Stomach (tissue), 9 donors: ENCODE measurements around the gene EBNA1BP2. TPM values are rescaled to one million over a fixed set of nuclear protein-coding genes. Genes with fewer than 3 reads are reported as not detected.

Experiments
- DNase-seq, 2 donors: peaks; one replicate each; pipeline versions ENCODE4 v3.0.0 to v3.0.0-alpha.2; 2013 to 2019
- H3K27ac ChIP-seq, 5 donors: fragments of 200-600 bp in 4 of 5; sonication (generic) in 4 of 5; one replicate each; pipeline ENCODE4 v1.5.1; 2013 to 2019; ENCODE audit warnings: mild to moderate bottlenecking in 1 of 5, moderate library complexity in 1 of 5
- H3K27me3 ChIP-seq, 3 donors: fragments of 200-600 bp; sonication (generic); one replicate each; pipeline ENCODE4 v1.5.1; 2017 to 2019; ENCODE audit warnings: mixed run types in 1 of 3
- H3K36me3 ChIP-seq, 4 donors: fragments of 200-600 bp; sonication (generic); 1 replicate in 3 of 4; 2 replicates in 1 of 4; pipeline ENCODE4 v1.5.1; 2016 to 2019
- H3K4me1 ChIP-seq, 4 donors: fragments of 200-600 bp; sonication (generic); one replicate each; pipeline ENCODE4 v1.5.1; 2016 to 2019
- H3K4me3 ChIP-seq, 4 donors: fragments of 200-600 bp; sonication (generic) in 3 of 4; one replicate each; pipeline ENCODE4 v1.5.1; 2016 to 2019; ENCODE audit warnings: mild to moderate bottlenecking in 1 of 4
- H3K9me3 ChIP-seq, 4 donors: fragments of 200-600 bp; sonication (generic); one replicate each; pipeline ENCODE4 v1.5.1; 2016 to 2019
- EP300 ChIP-seq: sonication (generic); formaldehyde crosslinking; IDR thresholded peaks from one replicate; pipeline ENCODE4 v1.6.1; 2017; ENCODE audit warnings: antibody characterized with exemption
- POLR2A ChIP-seq, 4 donors: fragments of 450-650 bp; IDR thresholded peaks; one replicate each; pipeline ENCODE4 v1.6.1; 2016; ENCODE audit warnings: antibody characterized with exemption in 4 of 4, control low read depth in 2 of 4, mild to moderate bottlenecking in 1 of 4, moderate library complexity in 1 of 4
- POLR2AphosphoS5 ChIP-seq, 3 donors: sonication (generic); formaldehyde crosslinking; IDR thresholded peaks; one replicate each; pipeline ENCODE4 v1.6.1; 2016; ENCODE audit warnings: antibody characterized with exemption in 3 of 3
- WGBS, 5 donors: extraction: QIAGEN DNeasy Blood & Tissue Kit in 3 of 5; methylation state at CpG; one replicate each; pipeline versions ENCODE4 v1.1.5 to v1.1.7; 2013 to 2018; 5-methylcytosine and 5-hydroxymethylcytosine counted together
- intact Hi-C: fragments of 100-400 bp; cut with DNase I; formaldehyde crosslinking; loops from one replicate; pipeline ENCODE4 v1.15.1; 2023; ENCODE audit warnings: low total_unique reads
- polyA plus RNA-seq, 3 donors: library from polyadenylated mRNA; stranded (reverse); fragments of 200-250 nt; gene quantifications; one replicate each; pipeline ENCODE4 v1.2.3, GENCODE V29; 2013
- total RNA-seq, 5 donors: library from RNA; depleted of rRNA; stranded (reverse); fragments of >200 nt; gene quantifications; one replicate each; pipeline versions ENCODE4 v1.1.0 to v1.2.3, GENCODE V29; 2014 to 2016
- TF ChIP-seq, protein P1 (sequence below), 7 experiments: fragments of 450-650 bp in 4 of 7; fragments of 200-600 bp in 3 of 7; sonication (generic) in 3 of 7; IDR thresholded peaks; one replicate each; pipeline ENCODE4 v1.5.1; 2016 to 2019; ENCODE audit warnings: antibody characterized with exemption in 7 of 7, control low read depth in 2 of 7, mild to moderate bottlenecking in 1 of 7
- donor health status: healthy with polysubstance abuse.
- donor health status: Bipolar disorder and iron deficiency.
- donor health status: healthy.

The EBNA1BP2 gene
- total and polyA plus RNA-seq, 8 donors, result 4.1 to 58.9 (median 47.9) TPM

DNA sequence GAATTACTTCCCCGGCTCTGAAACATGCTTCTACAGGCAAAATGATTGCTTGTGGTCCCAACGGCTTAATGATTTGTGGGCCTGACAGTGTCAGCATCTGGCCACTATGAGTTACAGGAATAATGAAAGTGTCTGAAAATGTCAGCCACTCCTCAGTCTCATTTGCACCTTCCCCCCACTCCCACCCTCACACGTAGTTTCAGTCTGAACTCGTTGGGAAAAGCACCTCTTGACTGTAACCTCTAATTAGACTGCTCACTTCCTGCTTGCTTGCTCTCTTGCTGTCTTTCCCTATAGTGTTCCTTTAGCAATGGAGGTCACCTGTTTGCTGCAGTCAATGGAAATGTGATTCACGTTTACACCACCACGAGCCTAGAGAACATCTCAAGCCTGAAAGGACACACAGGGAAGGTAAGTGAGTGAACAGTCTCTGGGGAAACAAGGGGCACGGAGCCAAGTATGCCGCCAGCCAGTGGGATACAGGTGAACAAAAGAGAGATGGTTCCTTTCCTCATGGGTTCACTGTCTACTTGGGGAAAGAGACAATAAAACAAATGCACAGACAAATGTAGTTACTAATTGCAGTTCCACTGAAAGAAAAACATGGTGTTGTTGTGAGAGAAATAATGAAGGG, 27.1 kb upstream of the EBNA1BP2 start:
- WGBS, 5 donors, result 58 to 68% (median 61%) methylated on average over 8 of the region's 8 CpGs
- Histone ChIP-seq H3K9me3 (peaks cover 0 to 8% (median 3%) of the 10 kb centered on the region in 4 donors), H3K27me3 (peaks cover 0 to 5% (median 0%) of the 10 kb centered on the region in 3 donors)

DNA sequence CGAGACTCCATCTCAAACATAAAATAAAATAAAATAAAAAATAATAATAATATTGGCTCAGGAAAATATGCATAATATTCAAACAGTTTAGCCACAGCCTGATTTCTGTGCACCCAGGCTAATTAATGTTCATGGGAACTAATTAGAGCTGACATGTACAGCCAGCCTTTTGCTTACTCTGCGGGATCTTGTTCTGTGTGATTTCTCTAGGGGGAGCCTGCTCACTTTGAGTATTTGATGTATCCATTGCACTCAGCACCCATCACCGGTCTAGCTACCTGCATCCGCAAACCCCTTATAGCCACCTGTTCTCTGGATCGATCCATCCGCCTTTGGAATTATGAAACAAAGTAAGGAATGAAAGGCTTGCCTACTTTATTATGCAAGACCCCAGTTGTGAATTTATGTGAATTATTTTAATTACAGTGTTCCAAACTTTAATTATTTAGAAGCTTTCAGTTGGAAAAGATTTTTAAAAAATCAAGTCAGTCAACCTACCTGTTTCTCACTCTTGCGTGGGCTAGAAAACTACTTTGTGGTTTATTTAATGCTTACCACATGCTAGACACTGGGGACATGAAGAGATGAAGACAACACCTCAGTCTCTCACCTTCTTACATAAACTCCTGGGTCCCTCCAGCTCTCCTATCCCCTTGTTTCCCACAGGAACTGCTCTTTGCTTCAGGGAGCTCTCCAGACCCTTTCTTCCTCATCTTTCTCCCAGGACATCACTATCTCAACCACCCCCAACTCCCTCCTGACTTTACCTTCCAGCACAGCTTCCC, 25.4 kb upstream of the EBNA1BP2 start:
- no peak for DNase-seq
- Histone ChIP-seq H3K4me3 (no peak overlapping the region), H3K27me3 (peaks cover 0 to 5% (median 0%) of the 10 kb centered on the region in 3 donors), H3K27ac (no peak overlapping the region), H3K9me3 (peaks cover 0 to 9% (median 3%) of the 10 kb centered on the region in 4 donors), H3K4me1 (no peaks in the 10 kb centered on the region), H3K36me3 (no peaks in the 10 kb centered on the region)
- WGBS, 5 donors, result 82 to 88% (median 85%) methylated on average over 7 of the region's 7 CpGs
- TF ChIP-seq EP300 (no peak), POLR2A (IDR thresholded peaks at IDR 0.05) (no peak), POLR2AphosphoS5 (IDR thresholded peaks at IDR 0.05) (no peak)
- TF ChIP-seq, protein P1, sequence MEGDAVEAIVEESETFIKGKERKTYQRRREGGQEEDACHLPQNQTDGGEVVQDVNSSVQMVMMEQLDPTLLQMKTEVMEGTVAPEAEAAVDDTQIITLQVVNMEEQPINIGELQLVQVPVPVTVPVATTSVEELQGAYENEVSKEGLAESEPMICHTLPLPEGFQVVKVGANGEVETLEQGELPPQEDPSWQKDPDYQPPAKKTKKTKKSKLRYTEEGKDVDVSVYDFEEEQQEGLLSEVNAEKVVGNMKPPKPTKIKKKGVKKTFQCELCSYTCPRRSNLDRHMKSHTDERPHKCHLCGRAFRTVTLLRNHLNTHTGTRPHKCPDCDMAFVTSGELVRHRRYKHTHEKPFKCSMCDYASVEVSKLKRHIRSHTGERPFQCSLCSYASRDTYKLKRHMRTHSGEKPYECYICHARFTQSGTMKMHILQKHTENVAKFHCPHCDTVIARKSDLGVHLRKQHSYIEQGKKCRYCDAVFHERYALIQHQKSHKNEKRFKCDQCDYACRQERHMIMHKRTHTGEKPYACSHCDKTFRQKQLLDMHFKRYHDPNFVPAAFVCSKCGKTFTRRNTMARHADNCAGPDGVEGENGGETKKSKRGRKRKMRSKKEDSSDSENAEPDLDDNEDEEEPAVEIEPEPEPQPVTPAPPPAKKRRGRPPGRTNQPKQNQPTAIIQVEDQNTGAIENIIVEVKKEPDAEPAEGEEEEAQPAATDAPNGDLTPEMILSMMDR (IDR thresholded peaks at IDR 0.05), result no peak
- intact Hi-C loops, result no loop called here

More for the DNA sequence above, 27.1 kb upstream of the EBNA1BP2 start:
- H3K4me1 ChIP-seq, result no peaks in the 10 kb centered on the region
- intact Hi-C loops, result no loop called here
- no peak overlapping the region for H3K4me3 ChIP-seq
- H3K27ac ChIP-seq, result no peak overlapping the region
- no peak for DNase-seq
- TF ChIP-seq POLR2A (IDR thresholded peaks at IDR 0.05), result no peak
- TF ChIP-seq POLR2AphosphoS5 (IDR thresholded peaks at IDR 0.05), result no peak
- TF ChIP-seq, protein P1 (IDR thresholded peaks at IDR 0.05), result no peak
- no peak for TF ChIP-seq EP300
- H3K36me3 ChIP-seq, result no peaks in the 10 kb centered on the region

DNA sequence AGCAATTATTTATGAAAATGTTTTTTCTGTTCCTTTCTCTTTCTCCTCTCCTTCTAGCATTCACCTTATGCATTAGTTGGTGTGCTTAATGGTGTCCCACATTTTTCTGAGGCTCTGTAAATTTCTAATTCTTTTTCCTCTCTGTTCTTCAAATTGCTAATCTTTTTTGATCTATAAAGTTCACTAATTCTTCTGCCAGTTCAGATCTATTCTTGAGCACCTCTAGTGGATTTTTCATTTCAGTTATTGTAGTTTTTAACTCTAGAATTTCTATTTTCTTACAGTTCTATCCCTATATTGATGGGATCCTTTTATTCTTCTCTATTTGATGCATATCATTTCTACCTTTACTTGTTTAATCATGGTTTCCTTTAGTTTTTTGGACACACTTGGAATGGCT, 22.4 kb upstream of the EBNA1BP2 start:
- no peak overlapping the region for H3K4me3 ChIP-seq
- H3K27ac ChIP-seq, result no peak overlapping the region
- peaks cover 0 to 9% (median 6%) of the 10 kb centered on the region in 4 donors for H3K9me3 ChIP-seq
- TF ChIP-seq EP300, result no peak
- no peak for TF ChIP-seq POLR2A (IDR thresholded peaks at IDR 0.05)
- H3K4me1 ChIP-seq, result no peaks in the 10 kb centered on the region
- no peaks in the 10 kb centered on the region for H3K36me3 ChIP-seq
- DNase-seq, result no peak
- peaks cover 0 to 5% (median 0%) of the 10 kb centered on the region in 3 donors for H3K27me3 ChIP-seq
- intact Hi-C loops, result no loop called here

- no peak overlapping the region for H3K27ac ChIP-seq
- no peaks in the 10 kb centered on the region for H3K4me1 ChIP-seq
- peaks cover 0 to 5% (median 0%) of the 10 kb centered on the region in 4 donors for H3K9me3 ChIP-seq
- no peak for TF ChIP-seq EP300
- TF ChIP-seq, protein P1 (IDR thresholded peaks at IDR 0.05), result no peak
- no peak for TF ChIP-seq POLR2A (IDR thresholded peaks at IDR 0.05)
- no peak for TF ChIP-seq POLR2AphosphoS5 (IDR thresholded peaks at IDR 0.05)
- no peak overlapping the region for H3K4me3 ChIP-seq
- H3K36me3 ChIP-seq, result no peaks in the 10 kb centered on the region
- DNase-seq, result no peak
- WGBS, 5 donors, result 35 to 88% (median 81%) methylated on average over 1 of the region's 1 CpG
- no peaks in the 10 kb centered on the region for H3K27me3 ChIP-seq
- intact Hi-C loops, result no loop called here
These were observed 16.0 kb upstream of the EBNA1BP2 start for GRCh38 chr1:43188106-43188505.
